Mammary epithelial cell (primary cell): Measurements from ENCODE around the gene NOC2L.

Experiments
- EZH2 ChIP-seq: IDR thresholded peaks from 2 replicates; pipeline ENCODE4 v1.6.1; 2012; ENCODE audit warnings: low read length, inconsistent platforms, borderline replicate concordance
- TF ChIP-seq, protein P1 (sequence below), 2 donors: IDR thresholded peaks in 1 of 2; conservative IDR thresholded peaks in 1 of 2; 2 replicates each; pipeline ENCODE4 v1.5.1; 2011 to 2012; ENCODE audit warnings: inconsistent platforms in 2 of 2, low read length in 2 of 2, mild to moderate bottlenecking in 2 of 2, control low read depth in 1 of 2, low read depth in 1 of 2; ENCODE audit not compliant: insufficient read depth in 1 of 2; ENCODE audit errors: extremely low read depth in 1 of 2

GRCh38 chr1:929712-930632 is 29.1 kb downstream of the NOC2L start:
- no peak for TF ChIP-seq EZH2
- TF ChIP-seq, protein P1, sequence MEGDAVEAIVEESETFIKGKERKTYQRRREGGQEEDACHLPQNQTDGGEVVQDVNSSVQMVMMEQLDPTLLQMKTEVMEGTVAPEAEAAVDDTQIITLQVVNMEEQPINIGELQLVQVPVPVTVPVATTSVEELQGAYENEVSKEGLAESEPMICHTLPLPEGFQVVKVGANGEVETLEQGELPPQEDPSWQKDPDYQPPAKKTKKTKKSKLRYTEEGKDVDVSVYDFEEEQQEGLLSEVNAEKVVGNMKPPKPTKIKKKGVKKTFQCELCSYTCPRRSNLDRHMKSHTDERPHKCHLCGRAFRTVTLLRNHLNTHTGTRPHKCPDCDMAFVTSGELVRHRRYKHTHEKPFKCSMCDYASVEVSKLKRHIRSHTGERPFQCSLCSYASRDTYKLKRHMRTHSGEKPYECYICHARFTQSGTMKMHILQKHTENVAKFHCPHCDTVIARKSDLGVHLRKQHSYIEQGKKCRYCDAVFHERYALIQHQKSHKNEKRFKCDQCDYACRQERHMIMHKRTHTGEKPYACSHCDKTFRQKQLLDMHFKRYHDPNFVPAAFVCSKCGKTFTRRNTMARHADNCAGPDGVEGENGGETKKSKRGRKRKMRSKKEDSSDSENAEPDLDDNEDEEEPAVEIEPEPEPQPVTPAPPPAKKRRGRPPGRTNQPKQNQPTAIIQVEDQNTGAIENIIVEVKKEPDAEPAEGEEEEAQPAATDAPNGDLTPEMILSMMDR (conservative IDR thresholded peaks at IDR 0.05 in 1 of 2, IDR thresholded peaks at IDR 0.05 in 1 of 2; ENCODE audit: extremely low read depth in 1 of 2, insufficient read depth in 1 of 2, low read depth in 1 of 2, low read length in 2 of 2) = no peak
